Skeletal muscle tissue (tissue), 4 donors: ENCODE data around the gene ADCY10. TPM values are rescaled to one million over a fixed set of nuclear protein-coding genes. Genes with fewer than 3 reads are reported as not detected.

Experiments
- H3K27ac ChIP-seq: one replicate; pipeline ENCODE4 v1.7.0; 2013; ENCODE audit warnings: mild to moderate bottlenecking, low read depth, low read length, inconsistent platforms
- H3K27me3 ChIP-seq, 3 donors: one replicate each; pipeline ENCODE4 v1.7.0; 2013; ENCODE audit warnings: low read length in 3 of 3; ENCODE audit not compliant: control insufficient read depth in 3 of 3, insufficient read depth in 3 of 3
- H3K36me3 ChIP-seq, 3 donors: one replicate each; pipeline ENCODE4 v1.7.0; 2013; ENCODE audit warnings: low read length in 3 of 3; ENCODE audit not compliant: control insufficient read depth in 3 of 3, insufficient read depth in 3 of 3
- H3K4me1 ChIP-seq, 3 donors: one replicate each; pipeline ENCODE4 v1.7.0; 2013; ENCODE audit warnings: low read length in 3 of 3, mild to moderate bottlenecking in 3 of 3; ENCODE audit not compliant: control insufficient read depth in 3 of 3, insufficient read depth in 3 of 3
- H3K4me3 ChIP-seq, 3 donors: one replicate each; pipeline ENCODE4 v1.7.0; 2013; ENCODE audit warnings: low read length in 3 of 3
- H3K9ac ChIP-seq, 3 donors: one replicate each; pipeline ENCODE4 v1.7.0; 2013; ENCODE audit warnings: low read length in 3 of 3, mild to moderate bottlenecking in 3 of 3, moderate library complexity in 2 of 3, low read depth in 1 of 3
- H3K9me3 ChIP-seq, 3 donors: one replicate each; pipeline ENCODE4 v1.7.0; 2013; ENCODE audit warnings: low read length in 3 of 3; ENCODE audit not compliant: control insufficient read depth in 3 of 3
- total RNA-seq: library from RNA; depleted of rRNA; stranded (reverse); fragments of >200 nt; gene quantifications from one replicate; pipeline ENCODE4 v1.2.3, GENCODE V29; 2014
- donor health status: Osteomylitis.

Gene ADCY10
- total RNA-seq, 1 donor from 2014 or later = under 0.01 TPM

GRCh38 chr1:167915569-167915968, 1.6 kb upstream of the ADCY10 start:
- H3K9me3 ChIP-seq = no peaks in the 10 kb centered on the region
- no peak overlapping the region for H3K27ac ChIP-seq
- H3K4me3 ChIP-seq = no peak overlapping the region
- no peak overlapping the region for H3K9ac ChIP-seq
- H3K27me3 ChIP-seq = no peaks in the 10 kb centered on the region
- peaks cover 0 to 4% (median 0%) of the 10 kb centered on the region in 3 donors for H3K4me1 ChIP-seq
- peaks cover 5 to 24% (median 19%) of the 10 kb centered on the region in 3 donors for H3K36me3 ChIP-seq

- H3K36me3 ChIP-seq = peaks cover 2 to 17% (median 12%) of the 10 kb centered on the region in 3 donors
- H3K9me3 ChIP-seq = no peaks in the 10 kb centered on the region
- no peaks in the 10 kb centered on the region for H3K27me3 ChIP-seq
- H3K4me3 ChIP-seq = no peak overlapping the region
- no peak overlapping the region for H3K27ac ChIP-seq
- peaks cover 0 to 4% (median 0%) of the 10 kb centered on the region in 3 donors for H3K4me1 ChIP-seq
- H3K9ac ChIP-seq = no peak overlapping the region
These were observed 1.6 kb downstream of the ADCY10 start for GRCh38 chr1:167912294-167912693.

GRCh38 chr1:167911413-167911812, 2.5 kb downstream of the ADCY10 start:
- Histone ChIP-seq H3K36me3 (peaks cover 0 to 8% (median 8%) of the 10 kb centered on the region in 3 donors), H3K27me3 (no peaks in the 10 kb centered on the region), H3K9me3 (no peaks in the 10 kb centered on the region), H3K4me1 (peaks cover 0 to 4% (median 0%) of the 10 kb centered on the region in 3 donors), H3K9ac (no peak overlapping the region), H3K27ac (no peak overlapping the region), H3K4me3 (no peak overlapping the region)

- Histone ChIP-seq H3K9me3 (no peaks in the 10 kb centered on the region), H3K36me3 (peaks cover 0 to 5% (median 2%) of the 10 kb centered on the region in 3 donors), H3K27me3 (no peaks in the 10 kb centered on the region), H3K27ac (no peak overlapping the region), H3K4me1 (peaks cover 0 to 4% (median 0%) of the 10 kb centered on the region in 3 donors), H3K4me3 (no peak overlapping the region), H3K9ac (no peak overlapping the region)
These were observed 3.4 kb downstream of the ADCY10 start for GRCh38 chr1:167910530-167910929.

- Histone ChIP-seq H3K4me1 (peaks cover 0 to under 1% (median 0%) of the 10 kb centered on the region in 3 donors), H3K4me3 (no peak overlapping the region), H3K36me3 (peaks cover 0 to 5% (median 0%) of the 10 kb centered on the region in 3 donors)
These were observed 4.2 kb downstream of the ADCY10 start for GRCh38 chr1:167909691-167910180.

GRCh38 chr1:167905671-167906070, 8.3 kb downstream of the ADCY10 start:
- H3K9me3 ChIP-seq = no peaks in the 10 kb centered on the region
- no peak overlapping the region for H3K27ac ChIP-seq
- H3K4me3 ChIP-seq = no peak overlapping the region
- H3K9ac ChIP-seq = no peak overlapping the region
- no peaks in the 10 kb centered on the region for H3K36me3 ChIP-seq
- no peaks in the 10 kb centered on the region for H3K4me1 ChIP-seq
- no peaks in the 10 kb centered on the region for H3K27me3 ChIP-seq

More at GRCh38 chr1:167909691-167910180, 4.2 kb downstream of the ADCY10 start:
- no peak overlapping the region for H3K9ac ChIP-seq
- no peaks in the 10 kb centered on the region for H3K27me3 ChIP-seq
- H3K9me3 ChIP-seq = no peaks in the 10 kb centered on the region
- H3K27ac ChIP-seq = no peak overlapping the region

GRCh38 chr1:167905182-167905581, 8.8 kb downstream of the ADCY10 start:
- no peaks in the 10 kb centered on the region for H3K36me3 ChIP-seq
- H3K4me1 ChIP-seq = no peaks in the 10 kb centered on the region
- no peaks in the 10 kb centered on the region for H3K27me3 ChIP-seq
- no peak overlapping the region for H3K4me3 ChIP-seq
- H3K9me3 ChIP-seq = no peaks in the 10 kb centered on the region
- H3K27ac ChIP-seq = no peak overlapping the region
- H3K9ac ChIP-seq = no peak overlapping the region

GRCh38 chr1:167904652-167905130, 9.2 kb downstream of the ADCY10 start:
- H3K4me1 ChIP-seq = no peaks in the 10 kb centered on the region
- H3K4me3 ChIP-seq = no peak overlapping the region
- H3K9me3 ChIP-seq = no peaks in the 10 kb centered on the region
- no peaks in the 10 kb centered on the region for H3K36me3 ChIP-seq
- no peak overlapping the region for H3K9ac ChIP-seq
- H3K27ac ChIP-seq = no peak overlapping the region
- no peaks in the 10 kb centered on the region for H3K27me3 ChIP-seq

GRCh38 chr1:167900907-167901306, 13.0 kb downstream of the ADCY10 start:
- Histone ChIP-seq H3K4me1 (peaks cover 0 to 4% (median 2%) of the 10 kb centered on the region in 3 donors), H3K36me3 (no peaks in the 10 kb centered on the region), H3K9ac (no peak overlapping the region), H3K4me3 (no peak overlapping the region), H3K27ac (no peak overlapping the region), H3K27me3 (no peaks in the 10 kb centered on the region), H3K9me3 (no peaks in the 10 kb centered on the region)

- Histone ChIP-seq H3K4me3 (no peak overlapping the region), H3K27me3 (no peaks in the 10 kb centered on the region), H3K27ac (no peak overlapping the region), H3K9me3 (no peaks in the 10 kb centered on the region), H3K9ac (no peak overlapping the region), H3K4me1 (peaks cover 0 to 4% (median 2%) of the 10 kb centered on the region in 3 donors), H3K36me3 (no peaks in the 10 kb centered on the region)
These were observed 14.7 kb downstream of the ADCY10 start for GRCh38 chr1:167899253-167899681.
